Fibroblast of lung (primary cell): Measurements from ENCODE around the gene LDHA.

Experiments used
- EZH2 ChIP-seq: IDR thresholded peaks from 2 replicates; pipeline ENCODE4 v1.5.1; 2012; ENCODE audit warnings: low read length, control low read depth, mild to moderate bottlenecking; ENCODE audit errors: missing control alignments
- TF ChIP-seq, protein P1 (sequence below), 2 donors: IDR thresholded peaks in 1 of 2; conservative IDR thresholded peaks in 1 of 2; 1 replicate in 1 of 2; 2 replicates in 1 of 2; pipeline ENCODE4 v1.5.1; 2011 to 2012; ENCODE audit warnings: low read length in 2 of 2, control low read depth in 1 of 2, inconsistent platforms in 1 of 2, low read depth in 1 of 2, mild to moderate bottlenecking in 1 of 2

DNA sequence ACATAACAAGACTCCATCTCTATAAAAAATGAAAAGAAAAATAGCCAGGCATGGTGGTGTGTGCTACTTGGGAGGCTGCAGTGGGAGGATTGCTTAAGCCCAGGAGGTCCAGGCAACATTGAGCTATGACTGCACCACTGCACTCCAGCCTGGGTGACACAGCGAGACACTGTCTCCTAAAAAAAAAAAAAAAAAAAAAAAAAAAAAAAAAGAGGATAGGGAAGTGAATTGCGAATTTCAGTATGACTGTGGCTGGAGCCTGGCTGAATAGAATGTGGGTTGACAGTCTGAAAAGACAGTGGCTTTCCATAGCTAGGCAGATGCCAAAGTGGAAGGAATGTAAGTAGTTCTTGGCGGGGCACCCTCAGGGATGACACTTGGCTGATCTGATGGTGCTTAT is 54.9 kb downstream of the LDHA start:
- TF ChIP-seq, protein P1, sequence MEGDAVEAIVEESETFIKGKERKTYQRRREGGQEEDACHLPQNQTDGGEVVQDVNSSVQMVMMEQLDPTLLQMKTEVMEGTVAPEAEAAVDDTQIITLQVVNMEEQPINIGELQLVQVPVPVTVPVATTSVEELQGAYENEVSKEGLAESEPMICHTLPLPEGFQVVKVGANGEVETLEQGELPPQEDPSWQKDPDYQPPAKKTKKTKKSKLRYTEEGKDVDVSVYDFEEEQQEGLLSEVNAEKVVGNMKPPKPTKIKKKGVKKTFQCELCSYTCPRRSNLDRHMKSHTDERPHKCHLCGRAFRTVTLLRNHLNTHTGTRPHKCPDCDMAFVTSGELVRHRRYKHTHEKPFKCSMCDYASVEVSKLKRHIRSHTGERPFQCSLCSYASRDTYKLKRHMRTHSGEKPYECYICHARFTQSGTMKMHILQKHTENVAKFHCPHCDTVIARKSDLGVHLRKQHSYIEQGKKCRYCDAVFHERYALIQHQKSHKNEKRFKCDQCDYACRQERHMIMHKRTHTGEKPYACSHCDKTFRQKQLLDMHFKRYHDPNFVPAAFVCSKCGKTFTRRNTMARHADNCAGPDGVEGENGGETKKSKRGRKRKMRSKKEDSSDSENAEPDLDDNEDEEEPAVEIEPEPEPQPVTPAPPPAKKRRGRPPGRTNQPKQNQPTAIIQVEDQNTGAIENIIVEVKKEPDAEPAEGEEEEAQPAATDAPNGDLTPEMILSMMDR (conservative IDR thresholded peaks at IDR 0.05 in 1 of 2, IDR thresholded peaks at IDR 0.05 in 1 of 2; ENCODE audit: low read depth in 1 of 2, low read length in 2 of 2) = no peak
- no peak for TF ChIP-seq EZH2
